ENCODE results near the gene KRTAP20-3.

The KRTAP20-3 gene

GRCh38 chr21:30615199-30615598 is 27.5 kb upstream of the KRTAP20-3 start:
- TF ChIP-seq ZBTB8A (tag by site-specific recombination; IDR thresholded peaks at IDR 0.05): no peak
- no peak for TF ChIP-seq MZF1 (tag by site-specific recombination; IDR thresholded peaks at IDR 0.05; ENCODE audit: borderline replicate concordance)
- no peak for TF ChIP-seq ZNF169 (tag by site-specific recombination; IDR thresholded peaks at IDR 0.05)
- TF ChIP-seq HOXD13 (CRISPR knock-in tag; IDR thresholded peaks at IDR 0.05; ENCODE audit: borderline replicate concordance): no peak
- no peak for TF ChIP-seq ZIC2 (tag by site-specific recombination; IDR thresholded peaks at IDR 0.05)
- TF ChIP-seq ZSCAN5A (tag by site-specific recombination; IDR thresholded peaks at IDR 0.05): no peak
- H3K4me3 ChIP-seq (ENCODE audit: low read depth, low read length): no peak overlapping the region
- H3K27ac ChIP-seq (ENCODE audit: extremely low read depth, low read depth, low read length): no peak overlapping the region
- no peaks in the 10 kb centered on the region for H3K9me3 ChIP-seq (ENCODE audit: control insufficient read depth, insufficient read depth, low read depth, low read length)
- no peaks in the 10 kb centered on the region for H3K4me1 ChIP-seq (ENCODE audit: control insufficient read depth, insufficient read depth, low read length)
- ChIA-PET POLR2A (no interaction called here), CTCF (interaction anchor here (0.5 kb wide), 1 partner anchor 11 kb away, joined by 4 read pairs; no protein-coding TSS in a partner anchor)
- H3K36me3 ChIP-seq (ENCODE audit: control insufficient read depth in 2 of 2, insufficient read depth in 1 of 2, low read length in 2 of 2): no peaks in the 10 kb centered on the region

GRCh38 chr21:30616125-30616524 is 26.5 kb upstream of the KRTAP20-3 start, which contains the start of gene KRTAP20-1:
Gene KRTAP20-1 (plus strand): TSS chr21:30616425. CDS start chr21:30616455, 30 bp downstream.
- ChIA-PET POLR2A (no interaction called here), CTCF (no interaction called here)
- no peak within 1 kb of the TSS for H3K4me3 ChIP-seq (ENCODE audit: low read depth, low read length)
- no peaks in the 10 kb centered on the region for H3K9me3 ChIP-seq (ENCODE audit: control insufficient read depth, insufficient read depth, low read depth, low read length)
- H3K4me1 ChIP-seq (ENCODE audit: control insufficient read depth, insufficient read depth, low read length): no peaks in the 10 kb centered on the region
- no peak within 1 kb of the TSS for H3K27ac ChIP-seq (ENCODE audit: extremely low read depth, low read depth, low read length)
- TF ChIP-seq ZNF148 (tag by site-specific recombination; IDR thresholded peaks at IDR 0.05; ENCODE audit: borderline replicate concordance) (no peak), ZNF266 (tag by site-specific recombination; IDR thresholded peaks at IDR 0.05; ENCODE audit: low read depth) (no peak)
- no peaks in the 10 kb centered on the region for H3K36me3 ChIP-seq (ENCODE audit: control insufficient read depth in 2 of 2, insufficient read depth in 1 of 2, low read length in 2 of 2)

- H3K36me3 ChIP-seq (ENCODE audit: control insufficient read depth in 2 of 2, insufficient read depth in 1 of 2, low read length in 2 of 2): no peaks in the 10 kb centered on the region
- ChIA-PET CTCF (no interaction called here), POLR2A (no interaction called here)
- no peak overlapping the region for H3K4me3 ChIP-seq (ENCODE audit: low read depth, low read length)
- H3K27ac ChIP-seq (ENCODE audit: extremely low read depth, low read depth, low read length): no peak overlapping the region
- H3K4me1 ChIP-seq (ENCODE audit: control insufficient read depth, insufficient read depth, low read length): no peaks in the 10 kb centered on the region
- no peaks in the 10 kb centered on the region for H3K9me3 ChIP-seq (ENCODE audit: control insufficient read depth, insufficient read depth, low read depth, low read length)
- TF ChIP-seq ZNF677 (tag by site-specific recombination; IDR thresholded peaks at IDR 0.05): no peak
- TF ChIP-seq PATZ1 (tag by site-specific recombination; IDR thresholded peaks at IDR 0.05): no peak
- TF ChIP-seq KLF7 (tag by site-specific recombination; IDR thresholded peaks at IDR 0.05; ENCODE audit: borderline replicate concordance): no peak
- no peak for TF ChIP-seq ZNF626 (tag by site-specific recombination; IDR thresholded peaks at IDR 0.05)
- TF ChIP-seq ZNF518A (tag by site-specific recombination; conservative IDR thresholded peaks at IDR 0.05; ENCODE audit: low read depth): no peak
- TF ChIP-seq BCL6B (tag by site-specific recombination; IDR thresholded peaks at IDR 0.05): no peak
- TF ChIP-seq ZNF24 (tag by site-specific recombination; IDR thresholded peaks at IDR 0.05): no peak
- no peak for TF ChIP-seq ZNF670 (tag by site-specific recombination; IDR thresholded peaks at IDR 0.05; ENCODE audit: low read depth)
- TF ChIP-seq ZNF274 (IDR thresholded peaks at IDR 0.05; ENCODE audit: low read length): no peak
- TF ChIP-seq ZNF274 (tag by site-specific recombination; IDR thresholded peaks at IDR 0.05; ENCODE audit: borderline replicate concordance): no peak
- TF ChIP-seq ZNF354C (tag by site-specific recombination; IDR thresholded peaks at IDR 0.05; ENCODE audit: borderline replicate concordance, low read depth): no peak
- no peak for TF ChIP-seq ZNF747 (tag by site-specific recombination; IDR thresholded peaks at IDR 0.05)
These were observed 22.6 kb upstream of the KRTAP20-3 start for GRCh38 chr21:30620080-30620479.

Data from HEK293 (cell line).